ENCODE data around the gene SUPT5H. TPM values are rescaled to one million over a fixed set of nuclear protein-coding genes. Genes with fewer than 3 reads are reported as not detected.

The SUPT5H gene
- total and polyA plus RNA-seq, 2 of the 4 experiments (the other 2 are of a cell fraction), result 75.3 to 116 TPM

DNA sequence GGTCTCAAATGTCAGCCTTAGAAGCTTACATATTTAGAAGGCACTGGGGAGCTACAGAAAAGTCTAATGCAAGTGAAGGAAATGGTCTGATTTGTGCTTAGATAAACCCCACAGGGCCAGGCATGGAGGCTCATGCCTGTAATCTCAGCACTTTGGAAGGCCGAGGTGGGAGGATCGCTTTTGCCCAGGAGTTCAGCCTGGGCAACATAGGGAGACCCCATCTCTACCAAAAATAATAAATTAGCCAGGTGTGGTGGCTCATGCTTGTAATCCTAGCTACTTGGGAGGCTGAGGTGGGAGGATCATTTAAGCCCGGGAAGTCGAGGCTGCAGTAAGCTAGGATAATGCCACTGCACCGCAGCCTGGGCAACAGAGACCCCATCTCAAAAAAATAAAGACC lies 50.7 kb downstream of the SUPT5H start:
- no CpG with 5 or more reads among the region's 5 CpGs for WGBS, 2 experiments (ENCODE audit: extremely low coverage in 2 of 2, insufficient read length in 1 of 2)
- BruUV-seq (replicated peaks), result no TSS peak
- Histone ChIP-seq H3K27me3 (ENCODE audit: control insufficient read depth, insufficient read depth, low read length) (peaks cover 35% of the 10 kb centered on the region), H3K4me3 (ENCODE audit: insufficient read depth, low read depth, low read length) (no peak overlapping the region), H3K4me2 (ENCODE audit: low read depth, low read length) (no peak overlapping the region), H3K56ac (ENCODE audit: extremely low read depth, insufficient read depth, low read length) (no peak overlapping the region), H3K27ac (ENCODE audit: insufficient read depth, low read length) (no peak overlapping the region), H3K4me1 (ENCODE audit: control insufficient read depth, insufficient read depth, low read length) (peaks cover 3% of the 10 kb centered on the region; the same call in 1 of the 2 replicates), H3K36me3 (ENCODE audit: control insufficient read depth, insufficient read depth, low read length) (0 out of 2 replicates have a peak, but pooled peaks cover 5% of the 10 kb centered on the region), H4K91ac (ENCODE audit: insufficient read depth, low read depth, low read length) (no peak overlapping the region), H2BK15ac (ENCODE audit: low read depth, low read length) (no peak overlapping the region), H2AFZ (replicated peaks; ENCODE audit: low read length, poor library complexity) (no peak overlapping the region), H3K18ac (ENCODE audit: low read depth, low read length) (no peak overlapping the region), H4K5ac (ENCODE audit: low read depth, low read length) (no peak overlapping the region), H2BK120ac (ENCODE audit: low read depth, low read length) (no peak overlapping the region), H3K9me1 (ENCODE audit: insufficient read depth, low read length) (peaks cover 3% of the 10 kb centered on the region), H2BK5ac (ENCODE audit: low read depth, low read length, poor library complexity, severe bottlenecking) (no peak overlapping the region), H2BK20ac (ENCODE audit: low read depth, low read length) (no peak overlapping the region), H2AK9ac (replicated peaks; ENCODE audit: low read depth, low read length, poor library complexity) (no peak overlapping the region), H3K14ac (replicated peaks; ENCODE audit: low read depth, low read length) (no peak overlapping the region), H3K9ac (ENCODE audit: low read depth, low read length) (no peak overlapping the region), H3K23ac (ENCODE audit: low read depth, low read length) (no peak overlapping the region), H3K4ac (ENCODE audit: low read depth, low read length) (no peak overlapping the region), H3K79me1 (ENCODE audit: low read depth in 1 of 2, low read length in 2 of 2) (no peaks in the 10 kb centered on the region), H4K8ac (ENCODE audit: low read depth in 2 of 2, low read length in 2 of 2) (no peak overlapping the region), H3K9me3 (ENCODE audit: control insufficient read depth, insufficient read depth, low read length) (no peaks in the 10 kb centered on the region), H2AK5ac (ENCODE audit: low read depth, low read length) (no peak overlapping the region), H4K20me1 (ENCODE audit: insufficient read depth, low read length) (no peaks in the 10 kb centered on the region)
- intact Hi-C loops (cut with micrococcal nuclease) (loop anchor here (5.0 kb wide), 2 partner anchors 36 to 176 kb away; partner anchors contain the start of gene EID2B), in situ Hi-C loops (cut with MboI; ENCODE audit: low sequenced_read_pairs) (no loop called here), dilution Hi-C loops (cut with HindIII; ENCODE audit: low sequenced_read_pairs, unreplicated experiment) (no loop called here)
- no peak for DNase-seq
- POLR2A ChIA-PET (ENCODE audit: unreplicated experiment), result no interaction called here
- ATAC-seq (ENCODE audit: low read depth), result no peak
- CTCF ChIA-PET, result interaction anchor here (0.5 to 0.6 kb wide), 2 partner anchors 18 to 55 kb away, joined by 4 to 5 read pairs; no protein-coding TSS in a partner anchor
- TF ChIP-seq CEBPB (IDR thresholded peaks at IDR 0.05; ENCODE audit: low read depth, low read length) (no peak), MAZ (IDR thresholded peaks at IDR 0.05; ENCODE audit: borderline replicate concordance, low read depth, low read length) (no peak), USF2 (IDR thresholded peaks at IDR 0.05; ENCODE audit: low read depth, low read length) (no peak), SMC3 (IDR thresholded peaks at IDR 0.05; ENCODE audit: low read depth, low read length) (no peak), CHD1 (IDR thresholded peaks at IDR 0.05; ENCODE audit: low read depth, low read length) (no peak), CTCF (conservative IDR thresholded peaks at IDR 0.05; ENCODE audit: low read depth, low read length) (no peak), RCOR1 (IDR thresholded peaks at IDR 0.05; ENCODE audit: insufficient replicate concordance, low read length) (no peak), POLR2A (IDR thresholded peaks at IDR 0.05; ENCODE audit: low read depth, low read length) (no peak), NFE2L2 (IDR thresholded peaks at IDR 0.05; ENCODE audit: low read depth, low read length) (no peak), BHLHE40 (IDR thresholded peaks at IDR 0.05; ENCODE audit: low read depth, low read length) (no peak), RFX5 (IDR thresholded peaks at IDR 0.05; ENCODE audit: low read depth, low read length) (no peak), MXI1 (IDR thresholded peaks at IDR 0.05; ENCODE audit: borderline replicate concordance, low read depth, low read length) (no peak), FOS (IDR thresholded peaks at IDR 0.05; ENCODE audit: low read depth, low read length) (no peak), MAFK (IDR thresholded peaks at IDR 0.05; ENCODE audit: low read depth, low read length) (no peak), RAD21 (IDR thresholded peaks at IDR 0.05; ENCODE audit: low read length) (no peak)
- TF ChIP-seq, protein P1, sequence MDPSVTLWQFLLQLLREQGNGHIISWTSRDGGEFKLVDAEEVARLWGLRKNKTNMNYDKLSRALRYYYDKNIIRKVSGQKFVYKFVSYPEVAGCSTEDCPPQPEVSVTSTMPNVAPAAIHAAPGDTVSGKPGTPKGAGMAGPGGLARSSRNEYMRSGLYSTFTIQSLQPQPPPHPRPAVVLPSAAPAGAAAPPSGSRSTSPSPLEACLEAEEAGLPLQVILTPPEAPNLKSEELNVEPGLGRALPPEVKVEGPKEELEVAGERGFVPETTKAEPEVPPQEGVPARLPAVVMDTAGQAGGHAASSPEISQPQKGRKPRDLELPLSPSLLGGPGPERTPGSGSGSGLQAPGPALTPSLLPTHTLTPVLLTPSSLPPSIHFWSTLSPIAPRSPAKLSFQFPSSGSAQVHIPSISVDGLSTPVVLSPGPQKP (IDR thresholded peaks at IDR 0.05; ENCODE audit: borderline replicate concordance, low read depth, low read length), result no peak
